ENCODE data around the gene DOLPP1.
"Not testable (repeated sequence)": the region's sequence is repeated elsewhere in the genome, so short reads cannot be mapped to it uniquely, and the experiment has no call there.

The DOLPP1 gene

GRCh38 chr9:129095170-129095667 lies 14.3 kb downstream of the DOLPP1 start:
- no peak for DNase-seq

GRCh38 chr9:129095908-129096307 lies 15.0 kb downstream of the DOLPP1 start:
- no peak for DNase-seq

GRCh38 chr9:129097671-129098306 lies 16.9 kb downstream of the DOLPP1 start:
- no peak for DNase-seq

- DNase-seq, result no peak
These were observed 17.4 kb downstream of the DOLPP1 start for GRCh38 chr9:129098328-129098727.

- DNase-seq, result no peak
These were observed 19.7 kb downstream of the DOLPP1 start for GRCh38 chr9:129100383-129101169.

GRCh38 chr9:129101279-129101678 lies 20.4 kb downstream of the DOLPP1 start:
- DNase-seq, result no peak

- DNase-seq, result no peak
These were observed 21.2 kb downstream of the DOLPP1 start for GRCh38 chr9:129102095-129102525.

- DNase-seq, result peak; percentile 50
These were observed 22.1 kb downstream of the DOLPP1 start for GRCh38 chr9:129102791-129103594.

GRCh38 chr9:129103595-129103965 lies 22.7 kb downstream of the DOLPP1 start:
- no peak for DNase-seq

GRCh38 chr9:129104051-129104450 lies 23.1 kb downstream of the DOLPP1 start:
- DNase-seq, result no peak

GRCh38 chr9:129105857-129106694 lies 25.2 kb downstream of the DOLPP1 start:
- no peak for DNase-seq

GRCh38 chr9:129107651-129108050 lies 26.7 kb downstream of the DOLPP1 start:
- DNase-seq, result no peak

GRCh38 chr9:129108083-129108804 lies 27.3 kb downstream of the DOLPP1 start:
- DNase-seq, result no peak

- no peak for DNase-seq
These were observed 28.1 kb downstream of the DOLPP1 start for GRCh38 chr9:129108805-129109536.

- peak; percentile 34 for DNase-seq
These were observed 28.6 kb downstream of the DOLPP1 start for GRCh38 chr9:129109537-129109903.

GRCh38 chr9:129109952-129110739 lies 29.2 kb downstream of the DOLPP1 start:
- peak; percentile 68 for DNase-seq

GRCh38 chr9:129110740-129111527 lies 30.0 kb downstream of the DOLPP1 start, which contains the start of the genes CRAT and PTPA:
TSS of gene CRAT (minus strand) at chr9:129110793. CDS start at chr9:129110509, 284 bp downstream.
TSS of gene PTPA (plus strand) at chr9:129111415. CDS start at chr9:129111601, 186 bp downstream.
- DNase-seq, result peak; percentile 97

GRCh38 chr9:129111528-129112151 lies 30.7 kb downstream of the DOLPP1 start:
- peak; percentile 61 for DNase-seq

- not testable (repeated sequence) for DNase-seq
These were observed 31.6 kb downstream of the DOLPP1 start for GRCh38 chr9:129112526-129112925.
